H1 (cell line): ENCODE data around the gene ERN2. TPM values are rescaled to one million over a fixed set of nuclear protein-coding genes. Genes with fewer than 3 reads are reported as not detected.

ENCODE experiments used
- CHD2 ChIP-seq: IDR thresholded peaks from 2 replicates; pipeline ENCODE4 v1.6.1; 2012; ENCODE audit warnings: low read length, improper control_type of control experiment
- CHD7 ChIP-seq: fragments of 300-600 bp; sonication (generic); IDR thresholded peaks from 2 replicates; pipeline ENCODE4 v1.7.1; 2012; ENCODE audit warnings: low read length, moderate library complexity, mild to moderate bottlenecking, inconsistent platforms; ENCODE audit not compliant: insufficient replicate concordance
- FOSL1 ChIP-seq: IDR thresholded peaks from 2 replicates; pipeline ENCODE4 v1.6.1; 2011; ENCODE audit warnings: mild to moderate bottlenecking, low read depth, low read length, moderate library complexity; ENCODE audit not compliant: insufficient read depth
- GABPA ChIP-seq: IDR thresholded peaks from 2 replicates; pipeline ENCODE4 v1.6.1; 2011; ENCODE audit warnings: mild to moderate bottlenecking, low read length, moderate library complexity, borderline replicate concordance; ENCODE audit not compliant: insufficient read depth
- HDAC6 ChIP-seq: IDR thresholded peaks from one replicate; pipeline ENCODE4 v1.7.1; 2012; ENCODE audit warnings: low read depth, mild to moderate bottlenecking, inconsistent platforms, low read length, moderate library complexity
- MAX ChIP-seq: IDR thresholded peaks from 2 replicates; pipeline ENCODE4 v1.6.1; 2012; ENCODE audit warnings: inconsistent platforms
- RFX5 ChIP-seq: IDR thresholded peaks from 2 replicates; pipeline ENCODE4 v1.6.1; 2011; ENCODE audit warnings: low read depth, low read length, improper control_type of control experiment, borderline replicate concordance
- SIN3A ChIP-seq, 2 experiments: IDR thresholded peaks in 1 of 2; conservative IDR thresholded peaks in 1 of 2; 2 replicates each; pipeline ENCODE4 v1.6.1; 2011 to 2012; ENCODE audit warnings: low read length in 2 of 2, improper control_type of control experiment in 1 of 2, low read depth in 1 of 2, mild to moderate bottlenecking in 1 of 2
- SP2 ChIP-seq: IDR thresholded peaks from 2 replicates; pipeline ENCODE4 v1.6.1; 2012; ENCODE audit warnings: mild to moderate bottlenecking, low read length, inconsistent platforms
- polyA plus RNA-seq, 7 experiments: library from polyadenylated mRNA; depleted of rRNA in 3 of 7; stranded (reverse) in 5 of 7; unstranded in 2 of 7; fragments of >200 nt in 5 of 7; fragments of 200-250 nt in 2 of 7; gene quantifications; 1 replicate in 5 of 7; 2 replicates in 1 of 7; 4 replicates in 1 of 7; pipeline versions ENCODE4 v1.2.1 to v1.2.3, GENCODE V29; 2011 to 2013; ENCODE audit warnings: missing spikeins in 2 of 7, mixed read lengths in 2 of 7
- total RNA-seq: library from RNA; stranded (reverse); fragmentation: NEBNext Ultra II Directional; extraction: Animal tissue kit (Norgen Biotek cat#: 25700); gene quantifications from 2 replicates; pipeline ENCODE4 v1.2.1, GENCODE V29; 2021

The ERN2 gene
- total and polyA plus RNA-seq, 2 of the 8 experiments (the other 6 are each of a cell fraction or from before 2014, with no cell fraction given): 2.4 to 4.4 TPM

GRCh38 chr16:23678430-23679273 is 34.4 kb downstream of the ERN2 start, which contains the start of gene PLK1 (continued):
- TF ChIP-seq SIN3A (conservative IDR thresholded peaks at IDR 0.05 in 1 of 2, IDR thresholded peaks at IDR 0.05 in 1 of 2; ENCODE audit: low read depth in 1 of 2, low read length in 2 of 2): peak; percentile 74 to 87; a peak in 2 of 4 replicates
- TF ChIP-seq SP2: no peak
- TF ChIP-seq CHD2: no peak; the same call in 1 of the 2 replicates
- TF ChIP-seq RFX5: no peak
- TF ChIP-seq GABPA: no peak
- TF ChIP-seq MAX: peak; percentile 95
- TF ChIP-seq CHD7: no peak
- no peak for TF ChIP-seq FOSL1
- TF ChIP-seq HDAC6: no peak
